ENCODE data around the gene ITGB5. TPM values are rescaled to one million over a fixed set of nuclear protein-coding genes. Genes with fewer than 3 reads are reported as not detected.

The ITGB5 gene
- total RNA-seq, 2 experiments from 2014 or later, result not detected

GRCh38 chr3:124812291-124813265, 74.6 kb downstream of the ITGB5 start:
- Histone ChIP-seq H3K4me1 (ENCODE audit: insufficient read depth, low read length, poor library complexity, severe bottlenecking) (no peaks in the 10 kb centered on the region), H4K20me1 (ENCODE audit: insufficient read depth, low read length) (no peaks in the 10 kb centered on the region), H3K9me2 (ENCODE audit: insufficient read depth, low read length) (no peaks in the 10 kb centered on the region), H3K4me2 (ENCODE audit: low read length) (no peak overlapping the region), H3K36me3 (ENCODE audit: insufficient read depth, low read length) (no peaks in the 10 kb centered on the region), H3K27ac (ENCODE audit: low read depth, low read length, poor library complexity, severe bottlenecking) (no peak overlapping the region), H2AFZ (ENCODE audit: low read length) (no peak overlapping the region), H3K4me3 (ENCODE audit: low read depth, low read length, poor library complexity, severe bottlenecking) (no peak overlapping the region), H3K79me2 (ENCODE audit: insufficient read depth, low read depth, low read length) (no peaks in the 10 kb centered on the region), H3K9me3 (ENCODE audit: low read length) (no peaks in the 10 kb centered on the region)
- no peak for TF ChIP-seq CTCF (conservative IDR thresholded peaks at IDR 0.05; ENCODE audit: low read length)
- no peak for TF ChIP-seq EZH2phosphoT487 (IDR thresholded peaks at IDR 0.05; ENCODE audit: borderline replicate concordance, low read depth, low read length)
- intact Hi-C loops (cut with micrococcal nuclease; ENCODE audit: unreplicated experiment), result no loop called here
- no TSS peak for BruUV-seq (replicated peaks)
- POLR2A ChIA-PET, result interaction anchor here (0.6 kb wide), 1 partner anchor 1548 kb away, joined by 5 read pairs; no protein-coding TSS in a partner anchor
- DNase-seq (ENCODE audit: low spot score), result no peak
- CTCF ChIA-PET (ENCODE audit: unreplicated experiment), result no interaction called here

DNA sequence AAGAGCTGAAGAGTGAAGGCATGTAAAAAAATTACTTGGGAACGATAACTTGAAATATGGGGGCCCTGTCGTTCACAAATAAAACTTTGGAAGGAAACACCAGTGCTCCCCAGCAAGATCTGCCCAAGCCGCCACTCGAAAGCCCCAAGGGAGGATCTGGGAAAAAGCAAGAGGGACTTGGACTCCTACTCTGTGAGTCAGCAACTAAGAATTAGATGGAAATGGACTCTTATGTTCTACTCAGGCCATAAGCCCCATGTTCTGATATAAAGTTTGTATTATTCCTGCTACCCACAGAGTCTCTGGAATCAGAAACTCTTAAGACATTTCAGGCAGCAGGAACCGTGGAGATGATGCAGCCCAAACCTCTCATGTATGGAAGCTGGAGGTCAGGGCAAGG, 75.7 kb downstream of the ITGB5 start:
- no peak for DNase-seq (ENCODE audit: low spot score)
- ChIA-PET POLR2A (no interaction called here), CTCF (ENCODE audit: unreplicated experiment) (no interaction called here)

More for the DNA sequence above, 75.7 kb downstream of the ITGB5 start:
- intact Hi-C loops (cut with micrococcal nuclease; ENCODE audit: unreplicated experiment), result no loop called here
- no peak overlapping the region for H3K27ac ChIP-seq (ENCODE audit: low read depth, low read length, poor library complexity, severe bottlenecking)
- H3K36me3 ChIP-seq (ENCODE audit: insufficient read depth, low read length), result no peaks in the 10 kb centered on the region
- H3K4me1 ChIP-seq (ENCODE audit: insufficient read depth, low read length, poor library complexity, severe bottlenecking), result no peaks in the 10 kb centered on the region
- no TSS peak for BruUV-seq (replicated peaks)
- no peak overlapping the region for H2AFZ ChIP-seq (ENCODE audit: low read length)
- H3K79me2 ChIP-seq (ENCODE audit: insufficient read depth, low read depth, low read length), result no peaks in the 10 kb centered on the region
- no peaks in the 10 kb centered on the region for H3K9me2 ChIP-seq (ENCODE audit: insufficient read depth, low read length)
- no peak overlapping the region for H3K4me3 ChIP-seq (ENCODE audit: low read depth, low read length, poor library complexity, severe bottlenecking)
- H4K20me1 ChIP-seq (ENCODE audit: insufficient read depth, low read length), result no peaks in the 10 kb centered on the region
- H3K9me3 ChIP-seq (ENCODE audit: low read length), result no peaks in the 10 kb centered on the region
- no peak overlapping the region for H3K4me2 ChIP-seq (ENCODE audit: low read length)
- TF ChIP-seq EZH2phosphoT487 (IDR thresholded peaks at IDR 0.05; ENCODE audit: borderline replicate concordance, low read depth, low read length) (no peak), CTCF (conservative IDR thresholded peaks at IDR 0.05; ENCODE audit: low read length) (no peak)
